Heart right ventricle (tissue), 16 donors: Measurements from ENCODE around the gene ATXN1. TPM values are rescaled to one million over a fixed set of nuclear protein-coding genes. Genes with fewer than 3 reads are reported as not detected.
A peak's percentile ranks its signal among the peaks of the same experiment; 100 is the strongest.

Experiments used
- ATAC-seq, 8 donors: fragments of 200-7000 bp; cut with Tn5 transposase; one replicate each; pipeline ENCODE4 v1.9.1; 2020; ENCODE audit warnings: mild to moderate bottlenecking in 8 of 8, moderate library complexity in 8 of 8, moderate number of reproducible peaks in 1 of 8
- DNase-seq, 2 donors: peaks; one replicate each; pipeline ENCODE4 v3.0.0-alpha.2; 2020
- H3K27ac ChIP-seq, 10 donors: fragments of 200-600 bp; sonication (generic) in 2 of 10; one replicate each; pipeline versions ENCODE4 v1.5.0 to v1.8.0; 2020 to 2022; ENCODE audit warnings: mild to moderate bottlenecking in 3 of 10
- H3K27me3 ChIP-seq, 7 donors: fragments of 200-600 bp; one replicate each; pipeline ENCODE4 v1.8.0; 2021 to 2022; ENCODE audit warnings: mild to moderate bottlenecking in 2 of 7
- H3K36me3 ChIP-seq, 9 donors: fragments of 200-600 bp; sonication (generic) in 1 of 9; one replicate each; pipeline versions ENCODE4 v1.5.0 to v1.8.0; 2020 to 2022; ENCODE audit warnings: mild to moderate bottlenecking in 2 of 9
- H3K4me1 ChIP-seq, 9 donors: fragments of 200-600 bp; sonication (generic) in 1 of 9; one replicate each; pipeline versions ENCODE4 v1.5.0 to v1.8.0; 2020 to 2022; ENCODE audit warnings: mild to moderate bottlenecking in 4 of 9
- H3K4me3 ChIP-seq, 10 donors: fragments of 200-600 bp; sonication (generic) in 2 of 10; one replicate each; pipeline versions ENCODE4 v1.5.0 to v1.8.0; 2020 to 2022; ENCODE audit warnings: mild to moderate bottlenecking in 7 of 10, moderate library complexity in 2 of 10
- H3K9me3 ChIP-seq, 11 donors: fragments of 200-600 bp in 10 of 11; sonication (generic) in 2 of 11; one replicate each; pipeline versions ENCODE4 v1.5.0 to v1.8.0; 2013 to 2022; ENCODE audit warnings: mild to moderate bottlenecking in 2 of 11, control low read depth in 1 of 11, moderate library complexity in 1 of 11
- CTCF ChIP-seq, 9 donors: fragments of 200-600 bp; sonication (generic) in 2 of 9; IDR thresholded peaks; one replicate each; pipeline versions ENCODE4 v1.5.0 to v1.8.0; 2021 to 2022; ENCODE audit warnings: antibody characterized with exemption in 9 of 9, mild to moderate bottlenecking in 5 of 9, moderate library complexity in 1 of 9
- WGBS, 2 donors: extraction: QIAGEN DNeasy Blood & Tissue Kit; methylation state at CpG; one replicate each; pipeline ENCODE4 v1.1.7; 2013; ENCODE audit warnings: inconsistent platforms in 1 of 2; 5-methylcytosine and 5-hydroxymethylcytosine counted together
- intact Hi-C, 10 donors: fragments of 100-400 bp; cut with DNase I; formaldehyde crosslinking; loops; one replicate each; pipeline versions ENCODE4 v1.11.1 to v1.14.2; 2022
- polyA plus RNA-seq, 2 donors: library from polyadenylated mRNA; stranded (reverse); fragments of 200-250 nt; gene quantifications; one replicate each; pipeline ENCODE4 v1.2.3, GENCODE V29; 2013
- total RNA-seq, 10 donors: library from RNA; stranded (reverse); fragmentation: NEBNext Ultra II Directional in 3 of 10; extraction: Animal tissue kit (Norgen Biotek cat#: 25700) in 3 of 10; gene quantifications; one replicate each; pipeline versions ENCODE4 v1.2.1 to v1.2.4, GENCODE V29; 2021 to 2023
- donor health status: Arrhythmogenic right ventricular cardiomyopathy.
- donor health status: ischemic (EF 13 %, LVEDD 7.1; RV severe dilation, severe dysfunction).
- donor health status: healthy with polysubstance abuse.
- donor health status: DM: no; HTN: yes; CAD: no.
- donor health status: DM: no; HTN: no; CAD: no.
- donor health status: ischemic (EF 25% LVEDD 6.9; RV normal size, moderate dysfunction).
- donor health status: ischemic (EF 25% LVEDD 5.7; RV mildly dilated, moderate dysfunction).
- donor health status: healthy.
- donor health status: DM: yes; HTN: yes; CAD: no.
- donor health status: Ischemic cardiomyopathy.
- donor health status: ischemic (EF 35%, LVEDD 5.7; RV mildly dilated, moderate dysfunction).
- donor health status: nonischemic (EF 11% LVEDD 7.7; RV severe dilation, severe dysfunction).
- donor health status: DM: yes; HTN: yes; CAD: no.
- donor health status: PGD.
- donor health status: ischemic (EF 29% LVEDD 5.4; RV normal size, mild dysfunction).
- donor health status: nonischemic (EF 23%, LVEDD 6.1; RV moderate dilation, normal function).

The ATXN1 gene
- total and polyA plus RNA-seq, 12 donors = 4.1 to 46.5 (median 40.3) TPM

GRCh38 chr6:16694781-16695578, 66.3 kb downstream of the ATXN1 start:
- no peaks in the 10 kb centered on the region for H3K27me3 ChIP-seq
- no peak overlapping the region for H3K4me3 ChIP-seq
- DNase-seq = no peak
- peak in 2 of 8 donors; percentile 24 to 67 for ATAC-seq
- H3K27ac ChIP-seq = peak overlapping the region in 1 of 10 donors; percentile 76
- H3K36me3 ChIP-seq = no peaks in the 10 kb centered on the region
- intact Hi-C loops = no loop called here
- WGBS, 2 donors = 51 to 77% methylated on average over 4 of the region's 4 CpGs
- peaks cover 3 to 82% (median 20%) of the 10 kb centered on the region in 9 donors for H3K4me1 ChIP-seq
- no peak for TF ChIP-seq CTCF (IDR thresholded peaks at IDR 0.05)
- H3K9me3 ChIP-seq = no peaks in the 10 kb centered on the region

- peaks cover 0 to 81% (median 12%) of the 10 kb centered on the region in 9 donors for H3K4me1 ChIP-seq
- no peaks in the 10 kb centered on the region for H3K27me3 ChIP-seq
- no peaks in the 10 kb centered on the region for H3K9me3 ChIP-seq
- DNase-seq (no peak), ATAC-seq (no peak)
- intact Hi-C loops = no loop called here
- TF ChIP-seq CTCF (IDR thresholded peaks at IDR 0.05) = no peak
- peak overlapping the region in 1 of 10 donors; percentile 11 for H3K27ac ChIP-seq
- no peak overlapping the region for H3K4me3 ChIP-seq
- no peaks in the 10 kb centered on the region for H3K36me3 ChIP-seq
Measured at GRCh38 chr6:16691324-16691723, 69.9 kb downstream of the ATXN1 start.

GRCh38 chr6:16690608-16691142, 70.6 kb downstream of the ATXN1 start:
- no peaks in the 10 kb centered on the region for H3K9me3 ChIP-seq
- TF ChIP-seq CTCF (IDR thresholded peaks at IDR 0.05) = no peak
- no peak overlapping the region for H3K4me3 ChIP-seq
- intact Hi-C loops = no loop called here
- DNase-seq = no peak
- ATAC-seq = no peak
- H3K36me3 ChIP-seq = no peaks in the 10 kb centered on the region
- H3K27me3 ChIP-seq = no peaks in the 10 kb centered on the region
- H3K27ac ChIP-seq = peak overlapping the region in 1 of 10 donors; percentile 11
- WGBS, 2 donors = 88 to 94% methylated on average over 7 of the region's 7 CpGs
- peaks cover 0 to 79% (median 12%) of the 10 kb centered on the region in 9 donors for H3K4me1 ChIP-seq

- Histone ChIP-seq H3K4me3 (no peak overlapping the region), H3K9me3 (no peaks in the 10 kb centered on the region), H3K27ac (peak overlapping the region in 1 of 10 donors; percentile 11), H3K36me3 (no peaks in the 10 kb centered on the region), H3K27me3 (no peaks in the 10 kb centered on the region), H3K4me1 (peaks cover 0 to 79% (median 12%) of the 10 kb centered on the region in 9 donors)
- DNase-seq = no peak
- no peak for TF ChIP-seq CTCF (IDR thresholded peaks at IDR 0.05)
- ATAC-seq = peak in 2 of 8 donors; percentile 27 to 34
- 91% methylated on average over 3 of the region's 3 CpGs for WGBS, 2 donors
- intact Hi-C loops = loop anchor here in 1 of 10 donors (10.0 kb wide), 1 partner anchor 65 kb away; no protein-coding TSS in a partner anchor
Measured at GRCh38 chr6:16689788-16690607, 71.3 kb downstream of the ATXN1 start.
